Activated naive CD4-positive, alpha-beta T cell treated with anti-CD3 and anti-CD28 coated beads, Interleukin-2, amount 50 U/mL, for 16 hours (primary cell): Measurements from ENCODE around the gene PDGFRB.

Experiments used
- DNase-seq: peaks from one replicate; pipeline ENCODE4 v3.0.0-alpha.2; 2020

The PDGFRB gene

GRCh38 chr5:150143350-150144245 lies 12.0 kb downstream of the PDGFRB start:
- DNase-seq = no peak

- DNase-seq = no peak
Observed at GRCh38 chr5:150142959-150143349, 12.7 kb downstream of the PDGFRB start.

GRCh38 chr5:150142185-150142958 lies 13.3 kb downstream of the PDGFRB start:
- no peak for DNase-seq

- no peak for DNase-seq
Observed at GRCh38 chr5:150141544-150142184, 14.0 kb downstream of the PDGFRB start.

GRCh38 chr5:150140830-150141229 lies 14.8 kb downstream of the PDGFRB start:
- DNase-seq = no peak

- DNase-seq = no peak
Observed at GRCh38 chr5:150139334-150139733, 16.3 kb downstream of the PDGFRB start.

GRCh38 chr5:150138551-150139265 lies 16.9 kb downstream of the PDGFRB start:
- DNase-seq = no peak

GRCh38 chr5:150137997-150138396 lies 17.6 kb downstream of the PDGFRB start:
- DNase-seq = no peak

GRCh38 chr5:150137168-150137957 lies 18.3 kb downstream of the PDGFRB start:
- DNase-seq = no peak

- no peak for DNase-seq
Observed at GRCh38 chr5:150136305-150137167, 19.1 kb downstream of the PDGFRB start.

- no peak for DNase-seq
Observed at GRCh38 chr5:150135557-150136304, 19.9 kb downstream of the PDGFRB start.

GRCh38 chr5:150134198-150134588 lies 21.5 kb downstream of the PDGFRB start:
- no peak for DNase-seq

- DNase-seq = no peak
Observed at GRCh38 chr5:150133581-150134197, 22.0 kb downstream of the PDGFRB start.

GRCh38 chr5:150132740-150133139 lies 22.9 kb downstream of the PDGFRB start:
- DNase-seq = no peak

- no peak for DNase-seq
Observed at GRCh38 chr5:150131978-150132694, 23.5 kb downstream of the PDGFRB start.

- DNase-seq = no peak
Observed at GRCh38 chr5:150131461-150131860, 24.2 kb downstream of the PDGFRB start.

GRCh38 chr5:150130493-150130922 lies 25.1 kb downstream of the PDGFRB start:
- DNase-seq = no peak

GRCh38 chr5:150129813-150130492 lies 25.7 kb downstream of the PDGFRB start:
- peak; percentile 33 for DNase-seq
